Mucosa of rectum (tissue), 2 donors: ENCODE results near the gene FCHO2.
"Not testable (repeated sequence)": the region's sequence is repeated elsewhere in the genome, so short reads cannot be mapped to it uniquely, and the experiment has no call there.

ENCODE experiments used
- H3K27ac ChIP-seq, 2 donors: one replicate each; pipeline ENCODE4 v1.7.0; 2013; ENCODE audit warnings: inconsistent platforms in 2 of 2, low read depth in 2 of 2, low read length in 2 of 2
- H3K27me3 ChIP-seq, 2 donors: one replicate each; pipeline ENCODE4 v1.7.0; 2013; ENCODE audit warnings: low read length in 2 of 2; ENCODE audit not compliant: control insufficient read depth in 2 of 2, insufficient read depth in 2 of 2
- H3K36me3 ChIP-seq, 2 donors: one replicate each; pipeline ENCODE4 v1.7.0; 2013; ENCODE audit warnings: low read length in 2 of 2; ENCODE audit not compliant: control insufficient read depth in 2 of 2, insufficient read depth in 2 of 2
- H3K4me1 ChIP-seq, 2 donors: one replicate each; pipeline ENCODE4 v1.7.0; 2013; ENCODE audit warnings: low read length in 2 of 2, mild to moderate bottlenecking in 1 of 2; ENCODE audit not compliant: control insufficient read depth in 2 of 2, insufficient read depth in 2 of 2
- H3K4me3 ChIP-seq, 2 donors: one replicate each; pipeline ENCODE4 v1.7.0; 2013; ENCODE audit warnings: low read length in 2 of 2
- H3K9ac ChIP-seq, 2 donors: one replicate each; pipeline ENCODE4 v1.7.0; 2013; ENCODE audit warnings: low read length in 2 of 2, low read depth in 1 of 2, mild to moderate bottlenecking in 1 of 2
- H3K9me3 ChIP-seq, 2 donors: one replicate each; pipeline ENCODE4 v1.7.0; 2013; ENCODE audit warnings: low read length in 2 of 2; ENCODE audit not compliant: control insufficient read depth in 2 of 2
- donor health status: healthy.
- donor health status: Normal muscosa, but diverticular disease.

FCHO2 gene

GRCh38 chr5:72955768-72956323, at the start of gene FCHO2:
FCHO2 (plus strand) TSS chr5:72956041; CDS start chr5:72956097, 56 bp downstream.
- Histone ChIP-seq H3K9ac (peak within 1 kb of the TSS; percentile 71 to 85), H3K4me1 (peaks cover 10 to 28% of the 10 kb centered on the region in 2 donors), H3K9me3 (no peaks in the 10 kb centered on the region), H3K4me3 (peak within 1 kb of the TSS; percentile 74 to 82), H3K27ac (peak within 1 kb of the TSS; percentile 91 to 97), H3K36me3 (no peaks in the 10 kb centered on the region), H3K27me3 (no peaks in the 10 kb centered on the region)

- Histone ChIP-seq H3K36me3 (peaks cover 55 to 56% of the 10 kb centered on the region in 2 donors), H3K27ac (no peak overlapping the region), H3K4me3 (no peak overlapping the region), H3K9ac (no peak overlapping the region), H3K9me3 (no peaks in the 10 kb centered on the region), H3K4me1 (no peaks in the 10 kb centered on the region), H3K27me3 (no peaks in the 10 kb centered on the region)
Observed at GRCh38 chr5:72906806-72907205, 49.0 kb upstream of the FCHO2 start.

GRCh38 chr5:72908664-72909063, 47.2 kb upstream of the FCHO2 start:
- H3K4me1 ChIP-seq, result no peaks in the 10 kb centered on the region
- no peaks in the 10 kb centered on the region for H3K9me3 ChIP-seq
- H3K27ac ChIP-seq, result no peak overlapping the region
- H3K9ac ChIP-seq, result no peak overlapping the region
- no peak overlapping the region for H3K4me3 ChIP-seq
- peaks cover 39 to 47% of the 10 kb centered on the region in 2 donors for H3K36me3 ChIP-seq
- no peaks in the 10 kb centered on the region for H3K27me3 ChIP-seq

GRCh38 chr5:72917371-72917776, 38.5 kb upstream of the FCHO2 start:
- Histone ChIP-seq H3K4me1 (no peaks in the 10 kb centered on the region), H3K9me3 (no peaks in the 10 kb centered on the region), H3K36me3 (no peaks in the 10 kb centered on the region), H3K27ac (no peak overlapping the region), H3K9ac (no peak overlapping the region), H3K27me3 (no peaks in the 10 kb centered on the region), H3K4me3 (no peak overlapping the region)

- Histone ChIP-seq H3K27me3 (no peaks in the 10 kb centered on the region), H3K9me3 (no peaks in the 10 kb centered on the region), H3K4me1 (no peaks in the 10 kb centered on the region), H3K9ac (no peak overlapping the region), H3K36me3 (no peaks in the 10 kb centered on the region), H3K27ac (no peak overlapping the region), H3K4me3 (no peak overlapping the region)
Observed at GRCh38 chr5:72920690-72921502, 34.9 kb upstream of the FCHO2 start.

- Histone ChIP-seq H3K36me3 (no peaks in the 10 kb centered on the region), H3K4me3 (no peak overlapping the region), H3K9me3 (no peaks in the 10 kb centered on the region), H3K27me3 (no peaks in the 10 kb centered on the region), H3K9ac (no peak overlapping the region), H3K4me1 (no peaks in the 10 kb centered on the region), H3K27ac (no peak overlapping the region)
Observed at GRCh38 chr5:72921886-72922285, 34.0 kb upstream of the FCHO2 start.

GRCh38 chr5:72922422-72922821, 33.4 kb upstream of the FCHO2 start:
- H3K4me3 ChIP-seq, result no peak overlapping the region
- H3K4me1 ChIP-seq, result no peaks in the 10 kb centered on the region
- no peaks in the 10 kb centered on the region for H3K27me3 ChIP-seq

GRCh38 chr5:72925336-72926010, 30.4 kb upstream of the FCHO2 start:
- H3K27ac ChIP-seq, result no peak overlapping the region
- H3K9me3 ChIP-seq, result no peaks in the 10 kb centered on the region
- H3K4me1 ChIP-seq, result no peaks in the 10 kb centered on the region
- H3K27me3 ChIP-seq, result no peaks in the 10 kb centered on the region
- H3K9ac ChIP-seq, result no peak overlapping the region
- no peaks in the 10 kb centered on the region for H3K36me3 ChIP-seq
- no peak overlapping the region for H3K4me3 ChIP-seq

More at GRCh38 chr5:72922422-72922821, 33.4 kb upstream of the FCHO2 start:
- Histone ChIP-seq H3K36me3 (no peaks in the 10 kb centered on the region), H3K9me3 (no peaks in the 10 kb centered on the region), H3K27ac (no peak overlapping the region), H3K9ac (no peak overlapping the region)

GRCh38 chr5:72932686-72933085, 23.2 kb upstream of the FCHO2 start:
- not testable (repeated sequence) for H3K27me3 ChIP-seq, H3K27ac ChIP-seq, H3K9ac ChIP-seq, H3K9me3 ChIP-seq, H3K36me3 ChIP-seq, H3K4me1 ChIP-seq, H3K4me3 ChIP-seq
